IPS DF 6.9 (cell line): ENCODE measurements around the gene TSPAN9.

Experiments
- DNase-seq: peaks from one replicate; pipeline ENCODE4 v3.0.0-alpha.2; 2013; ENCODE audit warnings: low read depth, low spot score
- H3K27ac ChIP-seq: one replicate; pipeline ENCODE4 v1.5.1; 2013; ENCODE audit warnings: low read length, control low read depth
- H3K27me3 ChIP-seq: 2 replicates; pipeline ENCODE4 v1.6.1; 2013; ENCODE audit warnings: mild to moderate bottlenecking, low read length; ENCODE audit not compliant: control insufficient read depth, insufficient read depth
- H3K36me3 ChIP-seq: 2 replicates; pipeline ENCODE4 v1.6.1; 2013; ENCODE audit warnings: low read length; ENCODE audit not compliant: control insufficient read depth, insufficient read depth
- H3K4me1 ChIP-seq: 2 replicates; pipeline ENCODE4 v1.6.1; 2013; ENCODE audit warnings: low read length; ENCODE audit not compliant: control insufficient read depth, insufficient read depth
- H3K4me3 ChIP-seq: 2 replicates; pipeline ENCODE4 v1.5.1; 2013; ENCODE audit warnings: mild to moderate bottlenecking, low read length
- H3K9me3 ChIP-seq: 2 replicates; pipeline ENCODE4 v1.6.1; 2013; ENCODE audit warnings: low read length, inconsistent platforms; ENCODE audit not compliant: control insufficient read depth, insufficient read depth
- WGBS: extraction: QIAGEN DNeasy Blood & Tissue Kit; methylation state at CpG from one replicate; pipeline ENCODE4 v1.1.7; 2013; ENCODE audit warnings: mixed read lengths, missing lambda C conversion rate; ENCODE audit not compliant: insufficient read length, insufficient coverage; 5-methylcytosine and 5-hydroxymethylcytosine counted together

Gene TSPAN9

GRCh38 chr12:3036901-3037600 is 40.1 kb upstream of the TSPAN9 start:
- Histone ChIP-seq H3K27me3 (no peaks in the 10 kb centered on the region), H3K4me3 (no peak overlapping the region), H3K4me1 (no peaks in the 10 kb centered on the region), H3K36me3 (peaks cover 39% of the 10 kb centered on the region), H3K9me3 (no peaks in the 10 kb centered on the region), H3K27ac (no peak overlapping the region)
- no peak for DNase-seq
- no CpG with 5 or more reads among the region's 12 CpGs for WGBS

- H3K4me1 ChIP-seq: no peaks in the 10 kb centered on the region
- DNase-seq: no peak
- H3K36me3 ChIP-seq: peaks cover 48% of the 10 kb centered on the region
- no peak overlapping the region for H3K27ac ChIP-seq
- no peaks in the 10 kb centered on the region for H3K9me3 ChIP-seq
- H3K4me3 ChIP-seq: no peak overlapping the region
- H3K27me3 ChIP-seq: no peaks in the 10 kb centered on the region
- WGBS: no CpG with 5 or more reads among the region's 7 CpGs
Observed at GRCh38 chr12:3038166-3038565, 39.0 kb upstream of the TSPAN9 start.

DNA sequence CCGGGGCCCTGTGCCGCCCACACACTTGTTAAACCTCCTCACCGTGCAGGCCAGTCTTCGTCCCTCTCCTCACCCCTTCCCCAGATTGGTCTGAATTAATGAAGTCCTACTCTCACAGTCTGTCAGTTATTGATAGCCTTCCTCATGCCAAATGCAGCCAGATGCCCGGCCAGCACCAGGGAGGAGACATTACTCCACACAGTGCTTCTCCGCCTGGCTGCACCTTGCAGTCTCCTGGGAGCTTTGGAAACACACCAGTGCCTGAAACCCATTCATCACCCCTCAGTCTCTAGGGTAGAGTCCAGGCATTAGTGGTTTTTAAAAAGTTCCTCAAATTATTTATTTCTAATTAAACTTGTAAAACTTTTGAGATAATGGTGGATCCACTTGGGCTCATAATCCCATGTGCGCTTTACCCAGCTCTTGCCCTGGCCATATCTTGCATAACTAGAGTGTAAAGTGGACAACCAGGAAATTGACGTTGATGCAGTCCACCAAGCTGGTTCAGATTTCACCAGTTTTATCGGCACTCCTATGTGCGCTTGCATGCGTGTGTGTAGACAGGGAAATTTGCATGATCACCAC is 38.2 kb upstream of the TSPAN9 start:
- no CpG with 5 or more reads among the region's 11 CpGs for WGBS
- no peaks in the 10 kb centered on the region for H3K4me1 ChIP-seq
- DNase-seq: no peak

DNA sequence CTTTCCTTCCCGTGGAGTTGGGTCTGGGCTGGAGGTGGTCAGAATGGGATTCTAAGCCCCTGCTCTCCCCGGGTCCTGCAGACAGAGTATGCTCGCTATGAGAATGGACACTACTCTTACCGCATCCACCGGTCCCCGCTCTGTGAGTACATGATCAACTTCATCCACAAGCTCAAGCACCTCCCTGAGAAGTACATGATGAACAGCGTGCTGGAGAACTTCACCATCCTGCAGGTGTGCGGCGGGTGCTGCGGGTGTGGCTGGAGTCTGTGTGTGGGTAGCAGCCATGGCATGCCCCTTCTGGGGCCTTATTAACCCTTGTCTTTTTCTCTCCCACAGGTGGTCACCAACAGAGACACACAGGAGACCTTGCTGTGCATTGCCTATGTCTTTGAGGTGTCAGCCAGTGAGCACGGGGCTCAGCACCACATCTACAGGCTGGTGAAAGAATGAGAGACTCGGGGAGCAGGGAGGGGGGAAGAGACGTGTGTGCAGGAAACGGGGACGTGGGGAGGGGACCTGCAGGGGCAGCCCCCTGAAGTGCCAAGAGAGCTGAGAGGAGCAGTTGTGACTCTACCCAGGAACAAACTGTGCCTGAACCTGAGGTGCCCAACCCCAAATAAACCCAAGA is 37.0 kb upstream of the TSPAN9 start:
- Histone ChIP-seq H3K27ac (no peak overlapping the region), H3K9me3 (no peaks in the 10 kb centered on the region), H3K36me3 (peaks cover 46% of the 10 kb centered on the region), H3K4me3 (no peak overlapping the region), H3K4me1 (no peaks in the 10 kb centered on the region), H3K27me3 (no peaks in the 10 kb centered on the region)
- DNase-seq: no peak
- no CpG with 5 or more reads among the region's 15 CpGs for WGBS

More for the DNA sequence above, 38.2 kb upstream of the TSPAN9 start:
- H3K27ac ChIP-seq: no peak overlapping the region
- H3K9me3 ChIP-seq: no peaks in the 10 kb centered on the region
- H3K36me3 ChIP-seq: peaks cover 48% of the 10 kb centered on the region
- H3K27me3 ChIP-seq: no peaks in the 10 kb centered on the region
- H3K4me3 ChIP-seq: no peak overlapping the region

DNA sequence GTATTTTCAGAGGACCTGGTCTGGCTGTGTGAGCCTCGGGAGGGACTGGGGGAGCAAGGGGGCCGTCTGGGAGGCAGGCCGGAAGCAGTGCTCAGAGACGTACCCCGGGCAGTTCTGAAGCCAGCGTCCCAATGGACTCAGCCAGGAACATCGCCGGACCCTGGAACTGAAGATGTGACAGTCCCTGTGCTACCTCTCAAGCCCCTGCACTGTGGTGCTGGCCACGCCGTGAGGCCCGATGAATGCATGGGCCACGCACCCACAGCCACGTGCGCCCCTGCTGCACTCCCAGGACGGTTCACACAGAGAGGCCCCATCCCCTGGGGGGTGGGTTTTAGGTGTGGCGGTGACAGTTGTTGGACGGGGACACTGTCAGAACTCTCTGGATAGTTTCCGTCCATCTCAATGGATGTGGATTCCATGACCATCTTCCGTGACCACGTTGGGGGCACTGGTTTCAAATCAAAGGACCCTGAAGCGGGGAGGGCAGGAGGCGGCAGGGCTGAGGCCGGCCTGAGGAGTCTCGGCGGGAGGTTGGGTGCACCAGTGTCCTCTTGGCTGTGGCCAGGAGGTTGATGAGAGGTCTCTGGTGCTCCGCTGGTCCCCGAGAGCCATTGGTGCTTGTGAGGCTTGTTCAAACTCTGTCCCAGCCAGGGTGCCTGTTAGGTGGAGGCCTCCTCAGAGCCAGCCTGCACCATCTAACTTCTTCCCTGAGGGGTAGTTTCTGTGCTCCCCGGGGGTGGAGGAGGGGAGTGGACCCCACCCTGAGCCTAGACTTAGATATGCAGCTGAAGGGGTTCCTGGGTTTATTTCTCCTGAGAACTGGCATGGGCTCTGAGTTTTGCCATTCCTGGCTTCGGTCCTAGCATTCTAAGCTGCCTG is 36.3 kb upstream of the TSPAN9 start:
- H3K9me3 ChIP-seq: no peaks in the 10 kb centered on the region
- WGBS: no CpG with 5 or more reads among the region's 29 CpGs
- DNase-seq: no peak
- no peaks in the 10 kb centered on the region for H3K27me3 ChIP-seq
- no peaks in the 10 kb centered on the region for H3K4me1 ChIP-seq
- H3K27ac ChIP-seq: no peak overlapping the region
- H3K36me3 ChIP-seq: peaks cover 46% of the 10 kb centered on the region
- H3K4me3 ChIP-seq: no peak overlapping the region

DNA sequence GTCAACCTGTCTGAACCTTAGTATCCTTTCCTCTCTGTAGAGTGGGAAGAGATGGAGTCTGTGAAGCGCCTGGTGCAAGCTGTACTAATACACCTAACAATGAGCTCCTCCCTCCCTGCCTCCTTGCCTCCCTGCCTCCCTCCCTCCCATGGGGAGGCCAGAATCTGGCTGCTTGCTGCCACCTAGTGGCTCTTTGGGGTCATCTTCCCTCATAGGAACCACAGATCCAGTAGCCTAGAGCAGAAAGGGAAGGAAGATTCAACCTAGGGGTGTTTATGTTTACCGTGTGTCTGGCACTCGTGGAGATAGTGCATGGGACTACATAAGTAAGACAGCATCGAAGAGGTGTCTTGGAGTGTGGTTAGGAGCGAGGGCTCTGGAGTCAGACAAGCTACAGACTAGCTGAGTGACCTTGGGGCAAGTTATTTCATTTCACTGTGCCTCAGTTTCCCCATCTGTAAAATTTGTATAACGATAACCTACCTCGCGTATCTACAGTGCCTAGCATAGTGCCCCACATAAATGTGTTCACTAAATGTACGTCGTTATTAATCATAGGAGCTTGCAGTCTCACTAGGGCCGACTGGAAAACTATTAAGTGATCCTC is 35.5 kb upstream of the TSPAN9 start:
- Histone ChIP-seq H3K9me3 (no peaks in the 10 kb centered on the region), H3K4me1 (no peaks in the 10 kb centered on the region), H3K27me3 (no peaks in the 10 kb centered on the region), H3K36me3 (peaks cover 46% of the 10 kb centered on the region), H3K4me3 (no peak overlapping the region), H3K27ac (no peak overlapping the region)
- WGBS: no CpG with 5 or more reads among the region's 11 CpGs
- peak; percentile 63 for DNase-seq

DNA sequence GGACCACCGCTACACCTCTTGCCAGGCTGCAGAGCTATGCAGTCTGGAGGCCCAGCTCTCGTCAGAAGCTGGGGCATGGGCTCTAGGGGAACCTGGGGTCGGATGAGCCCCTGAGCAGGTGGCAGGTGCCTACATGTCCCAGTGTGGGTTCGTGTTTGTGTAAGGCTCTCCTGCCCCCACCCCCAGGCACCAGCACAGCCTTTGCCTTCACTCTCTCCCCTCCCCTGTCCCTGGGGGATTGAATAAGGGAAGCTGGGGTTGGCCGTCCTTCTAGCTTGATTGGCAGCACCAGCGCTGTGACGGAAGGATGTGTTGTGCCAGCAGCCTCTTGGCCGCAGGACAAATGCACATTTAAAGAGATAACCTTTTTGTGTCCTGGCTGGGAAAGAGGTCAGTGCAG is 34.8 kb upstream of the TSPAN9 start:
- Histone ChIP-seq H3K4me3 (no peak overlapping the region), H3K27me3 (no peaks in the 10 kb centered on the region), H3K36me3 (peaks cover 46% of the 10 kb centered on the region), H3K27ac (no peak overlapping the region), H3K4me1 (no peaks in the 10 kb centered on the region), H3K9me3 (no peaks in the 10 kb centered on the region)
- no CpG with 5 or more reads among the region's 8 CpGs for WGBS
- no peak for DNase-seq

DNA sequence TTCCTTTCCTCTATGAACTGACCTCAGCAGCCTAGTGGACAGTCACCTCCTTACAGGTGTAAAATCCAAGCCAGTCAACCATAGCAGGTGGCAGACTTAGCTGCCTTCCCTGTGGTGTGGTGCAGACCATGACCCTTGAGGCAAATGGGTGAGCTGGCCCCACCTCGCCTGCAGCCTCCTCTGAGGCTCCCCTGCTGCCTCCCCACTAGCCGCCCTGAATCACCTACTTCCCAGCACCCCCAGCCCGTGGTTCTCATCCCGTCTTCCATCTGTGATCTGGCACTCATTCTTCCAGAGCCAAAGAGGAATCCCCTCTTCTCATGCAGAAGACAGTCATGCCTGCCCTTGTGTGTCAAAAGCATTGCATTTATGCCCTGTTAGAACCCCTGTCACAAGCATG is 34.4 kb upstream of the TSPAN9 start:
- Histone ChIP-seq H3K9me3 (no peaks in the 10 kb centered on the region), H3K36me3 (peaks cover 43% of the 10 kb centered on the region), H3K4me3 (no peak overlapping the region), H3K27me3 (no peaks in the 10 kb centered on the region), H3K4me1 (peaks cover 3% of the 10 kb centered on the region; the same call in 1 of the 2 replicates), H3K27ac (no peak overlapping the region)
- no peak for DNase-seq
- WGBS: no CpG with 5 or more reads among the region's 4 CpGs

DNA sequence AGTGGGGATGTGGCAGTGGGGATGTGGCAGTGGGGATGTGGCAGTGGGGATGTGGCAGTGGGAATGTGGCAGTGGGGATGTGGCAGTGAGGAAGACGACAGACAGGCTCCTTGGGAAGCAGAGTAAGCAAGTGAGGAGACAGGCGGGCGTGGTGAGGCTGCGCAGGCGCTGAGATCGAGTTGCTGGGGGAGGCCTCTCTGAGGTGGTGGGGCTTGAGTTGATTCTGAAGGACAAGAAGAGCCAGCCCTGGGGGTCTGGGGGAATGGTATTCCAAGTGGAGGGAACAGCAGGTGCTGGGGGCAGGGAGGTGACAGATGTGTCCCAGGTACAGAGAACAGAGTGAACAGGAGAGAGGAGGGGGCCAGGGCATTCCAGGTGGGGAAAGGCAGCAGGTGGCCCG is 33.8 kb upstream of the TSPAN9 start:
- Histone ChIP-seq H3K9me3 (no peaks in the 10 kb centered on the region), H3K27ac (no peak overlapping the region), H3K4me1 (peaks cover 5% of the 10 kb centered on the region; the same call in 1 of the 2 replicates), H3K27me3 (no peaks in the 10 kb centered on the region), H3K36me3 (peaks cover 38% of the 10 kb centered on the region), H3K4me3 (no peak overlapping the region)
- DNase-seq: no peak
- no CpG with 5 or more reads among the region's 7 CpGs for WGBS

DNA sequence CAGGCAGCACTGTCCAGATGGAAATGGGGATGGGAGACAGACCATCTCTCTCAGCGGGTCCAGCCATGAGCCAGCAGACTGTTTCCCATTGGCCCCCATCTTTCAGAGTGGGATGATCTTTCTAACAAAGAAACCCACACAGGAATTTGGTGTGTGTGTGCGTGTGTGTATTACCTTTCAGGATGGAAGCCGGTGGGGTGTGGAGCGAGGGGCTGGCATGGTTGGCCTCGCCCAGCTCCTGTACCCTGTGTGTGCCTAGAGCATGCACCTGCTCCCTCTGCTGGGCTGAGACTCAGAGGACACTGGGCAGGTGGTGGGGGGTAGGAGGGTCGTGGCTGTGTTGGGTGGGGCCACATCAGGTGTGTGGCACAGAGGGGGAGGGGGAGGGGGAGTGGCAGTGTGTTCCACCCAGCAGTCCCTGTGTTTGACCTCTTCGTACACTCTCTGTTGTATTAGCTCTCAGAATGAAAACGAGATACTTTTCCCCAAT is 33.0 kb upstream of the TSPAN9 start:
- Histone ChIP-seq H3K27me3 (no peaks in the 10 kb centered on the region), H3K4me3 (no peak overlapping the region), H3K27ac (no peak overlapping the region), H3K9me3 (no peaks in the 10 kb centered on the region), H3K4me1 (peaks cover 5% of the 10 kb centered on the region; the same call in 1 of the 2 replicates), H3K36me3 (peaks cover 33% of the 10 kb centered on the region)
- no CpG with 5 or more reads among the region's 8 CpGs for WGBS
- no peak for DNase-seq
